Erythroblast (primary cell): Measurements from ENCODE around the gene AP1M2.

Source experiments
- GATA1 ChIP-seq: IDR thresholded peaks from 2 replicates; pipeline ENCODE4 v1.6.1; 2011; ENCODE audit warnings: low read depth, mild to moderate bottlenecking, control low read depth, low read length, moderate library complexity
- POLR2A ChIP-seq: IDR thresholded peaks from 2 replicates; pipeline ENCODE4 v1.6.1; 2011; ENCODE audit warnings: mild to moderate bottlenecking, low read length

- TF ChIP-seq POLR2A (no peak), GATA1 (no peak)
These were observed 47.3 kb upstream of the AP1M2 start for GRCh38 chr19:10634430-10634829.
